Endothelial cell (in vitro differentiated cells): ENCODE measurements around the gene SACS. TPM values are rescaled to one million over a fixed set of nuclear protein-coding genes. Genes with fewer than 3 reads are reported as not detected.
A peak's percentile ranks its signal among the peaks of the same experiment; 100 is the strongest.

Source experiments
- DNase-seq: peaks from one replicate; pipeline ENCODE4 v3.0.0; 2021; ENCODE audit warnings: low spot score
- H3K27ac Mint-ChIP-seq: one replicate; pipeline ENCODE4 v1.8.0; 2021; ENCODE audit warnings: mixed read lengths, inconsistent platforms; ENCODE audit not compliant: unreplicated experiment
- H3K27me3 Mint-ChIP-seq: one replicate; pipeline ENCODE4 v1.8.0; 2021; ENCODE audit warnings: mild to moderate bottlenecking, moderate library complexity, mixed read lengths, inconsistent platforms; ENCODE audit not compliant: unreplicated experiment
- H3K36me3 Mint-ChIP-seq: one replicate; pipeline ENCODE4 v1.8.0; 2021; ENCODE audit warnings: mild to moderate bottlenecking, low read depth, mixed read lengths, inconsistent platforms; ENCODE audit not compliant: unreplicated experiment
- H3K4me1 Mint-ChIP-seq: one replicate; pipeline ENCODE4 v1.8.0; 2021; ENCODE audit warnings: mild to moderate bottlenecking, mixed read lengths, inconsistent platforms; ENCODE audit not compliant: unreplicated experiment
- H3K4me3 Mint-ChIP-seq: one replicate; pipeline ENCODE4 v1.8.0; 2021; ENCODE audit warnings: mild to moderate bottlenecking, mixed read lengths, inconsistent platforms; ENCODE audit not compliant: unreplicated experiment
- H3K9me3 Mint-ChIP-seq: one replicate; pipeline ENCODE4 v1.8.0; 2021; ENCODE audit warnings: mixed read lengths, inconsistent platforms; ENCODE audit not compliant: unreplicated experiment
- CTCF ChIP-seq: fragments of 200-600 bp; sonication (generic); IDR thresholded peaks from one replicate; pipeline ENCODE4 v1.5.0; 2021; ENCODE audit warnings: antibody characterized with exemption; ENCODE audit not compliant: unreplicated experiment
- total RNA-seq: library from RNA; stranded (reverse); fragmentation: NEBNext Ultra II Directional; extraction: Animal tissue kit (Norgen Biotek cat#: 25700); gene quantifications from one replicate; pipeline ENCODE4 v1.2.1, GENCODE V29; 2021; ENCODE audit not compliant: unreplicated experiment

SACS gene
- total RNA-seq, 1 donor from 2014 or later = 45.8 TPM

GRCh38 chr13:23467048-23467931, 33.8 kb upstream of the SACS start:
- no peak for DNase-seq
- H3K36me3 Mint-ChIP-seq = no peaks in the 10 kb centered on the region
- TF ChIP-seq CTCF = no peak
- no peak overlapping the region for H3K27ac Mint-ChIP-seq
- no peaks in the 10 kb centered on the region for H3K9me3 Mint-ChIP-seq
- no peaks in the 10 kb centered on the region for H3K27me3 Mint-ChIP-seq
- peaks cover 2% of the 10 kb centered on the region for H3K4me1 Mint-ChIP-seq
- no peak overlapping the region for H3K4me3 Mint-ChIP-seq

GRCh38 chr13:23466144-23467002, 32.9 kb upstream of the SACS start:
- Mint-ChIP-seq H3K36me3 (no peaks in the 10 kb centered on the region), H3K27me3 (no peaks in the 10 kb centered on the region), H3K9me3 (no peaks in the 10 kb centered on the region), H3K4me1 (peaks cover 2% of the 10 kb centered on the region), H3K27ac (no peak overlapping the region), H3K4me3 (peak overlapping the region; percentile 64)
- peak; percentile 46 for TF ChIP-seq CTCF
- DNase-seq = peak; percentile 54

GRCh38 chr13:23463661-23464060, 30.2 kb upstream of the SACS start:
- peaks cover 2% of the 10 kb centered on the region for H3K4me1 Mint-ChIP-seq
- H3K27me3 Mint-ChIP-seq = no peaks in the 10 kb centered on the region
- H3K36me3 Mint-ChIP-seq = no peaks in the 10 kb centered on the region
- DNase-seq = no peak
- H3K9me3 Mint-ChIP-seq = no peaks in the 10 kb centered on the region
- no peak for TF ChIP-seq CTCF
- H3K27ac Mint-ChIP-seq = no peak overlapping the region
- H3K4me3 Mint-ChIP-seq = no peak overlapping the region

GRCh38 chr13:23462815-23463559, 29.5 kb upstream of the SACS start:
- Mint-ChIP-seq H3K27ac (no peak overlapping the region), H3K9me3 (no peaks in the 10 kb centered on the region), H3K27me3 (no peaks in the 10 kb centered on the region), H3K36me3 (no peaks in the 10 kb centered on the region), H3K4me1 (peaks cover 2% of the 10 kb centered on the region), H3K4me3 (no peak overlapping the region)
- no peak for DNase-seq
- TF ChIP-seq CTCF = no peak
